Mesendoderm (in vitro differentiated cells): ENCODE results near the gene PET100.

Source experiments
- DNase-seq: peaks from one replicate; pipeline ENCODE4 v3.0.0; 2013
- H2AK5ac ChIP-seq: 2 replicates; pipeline ENCODE4 v1.6.1; 2013; ENCODE audit warnings: low read length, inconsistent platforms
- H2BK120ac ChIP-seq: 2 replicates; pipeline ENCODE4 v1.6.1; 2013; ENCODE audit warnings: low read depth, mild to moderate bottlenecking, low read length, moderate library complexity, mixed read lengths
- H2BK15ac ChIP-seq: replicated peaks from 2 replicates; pipeline ENCODE4 v1.6.1; 2013; ENCODE audit warnings: low read depth, mild to moderate bottlenecking, moderate library complexity
- H2BK5ac ChIP-seq: 2 replicates; pipeline ENCODE4 v1.6.1; 2013; ENCODE audit warnings: low read length, inconsistent platforms
- H3K18ac ChIP-seq: 2 replicates; pipeline ENCODE4 v1.6.1; 2013; ENCODE audit warnings: mild to moderate bottlenecking, low read length, mixed read lengths
- H3K23ac ChIP-seq: one replicate; pipeline ENCODE4 v1.6.1; 2013; ENCODE audit warnings: low read length
- H3K27ac ChIP-seq: 2 replicates; pipeline ENCODE4 v1.5.1; 2013; ENCODE audit warnings: low read depth, mild to moderate bottlenecking, inconsistent platforms, low read length, moderate library complexity
- H3K27me3 ChIP-seq: 2 replicates; pipeline ENCODE4 v1.6.1; 2013; ENCODE audit warnings: low read length, control low read depth, mild to moderate bottlenecking, inconsistent platforms; ENCODE audit not compliant: insufficient read depth, poor library complexity
- H3K36me3 ChIP-seq: 2 replicates; pipeline ENCODE4 v1.6.1; 2013; ENCODE audit warnings: low read length, inconsistent platforms; ENCODE audit not compliant: control insufficient read depth, insufficient read depth
- H3K4ac ChIP-seq: one replicate; pipeline ENCODE4 v1.6.1; 2013; ENCODE audit warnings: low read depth, mild to moderate bottlenecking, low read length, moderate library complexity
- H3K4me1 ChIP-seq: 2 replicates; pipeline ENCODE4 v1.6.1; 2013; ENCODE audit warnings: low read depth, low read length, inconsistent platforms; ENCODE audit not compliant: control insufficient read depth
- H3K4me2 ChIP-seq: 2 replicates; pipeline ENCODE4 v1.6.1; 2013; ENCODE audit warnings: low read length
- H3K4me3 ChIP-seq: 2 replicates; pipeline ENCODE4 v1.5.1; 2013; ENCODE audit warnings: mild to moderate bottlenecking, low read length
- H3K56ac ChIP-seq: one replicate; pipeline ENCODE4 v1.6.1; 2013; ENCODE audit warnings: low read length
- H3K79me1 ChIP-seq: 2 replicates; pipeline ENCODE4 v1.6.1; 2013; ENCODE audit warnings: low read length, inconsistent platforms
- H3K79me2 ChIP-seq: 2 replicates; pipeline ENCODE4 v1.6.1; 2013; ENCODE audit warnings: mild to moderate bottlenecking, low read length; ENCODE audit not compliant: control insufficient read depth, insufficient read depth
- H3K9ac ChIP-seq: 2 replicates; pipeline ENCODE4 v1.6.1; 2013; ENCODE audit warnings: low read length, inconsistent platforms
- H4K5ac ChIP-seq: one replicate; pipeline ENCODE4 v1.6.1; 2013; ENCODE audit warnings: low read length
- H4K8ac ChIP-seq: one replicate; pipeline ENCODE4 v1.6.1; 2013; ENCODE audit warnings: low read depth, mild to moderate bottlenecking, control low read depth, low read length, moderate library complexity
- WGBS: extraction: QIAGEN DNeasy Blood & Tissue Kit; methylation state at CpG from one replicate; pipeline ENCODE4 v1.1.7; 2013; ENCODE audit warnings: low lambda C conversion rate, missing lambda C conversion rate; ENCODE audit not compliant: insufficient coverage; ENCODE audit errors: extremely low coverage; 5-methylcytosine and 5-hydroxymethylcytosine counted together

The PET100 gene

DNA sequence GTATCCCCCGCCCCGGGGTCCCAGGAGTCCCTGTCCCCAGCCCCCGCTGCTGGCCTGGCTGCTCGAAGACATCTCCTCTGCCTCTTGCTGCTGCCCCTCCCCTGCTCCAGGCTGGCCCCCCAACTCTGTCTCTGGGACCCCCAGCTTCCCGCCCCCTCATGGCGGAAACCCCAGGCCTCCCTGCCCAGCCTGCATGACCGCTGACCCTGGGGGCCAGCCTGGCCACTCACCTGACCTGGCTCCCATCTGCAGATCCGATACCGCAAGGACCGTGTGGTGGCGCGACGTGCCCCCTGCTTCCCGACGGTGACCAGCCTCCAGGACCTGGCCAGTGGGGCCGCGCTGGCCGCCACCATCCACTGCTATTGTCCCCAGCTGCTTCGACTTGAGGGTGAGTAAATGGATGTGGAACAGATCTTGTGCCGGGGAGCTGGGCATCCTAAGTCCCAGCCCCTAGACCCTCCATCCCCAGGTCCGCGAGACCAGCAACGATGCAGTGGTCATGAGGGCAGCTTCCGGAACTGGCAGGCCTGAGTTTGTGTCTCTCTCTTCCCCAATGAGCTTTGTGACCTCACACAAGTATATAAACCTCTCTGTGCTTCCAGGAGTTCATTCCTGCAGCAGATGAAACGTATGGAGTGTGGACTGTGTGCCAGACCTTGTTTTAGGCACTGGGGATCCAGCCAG is 21.6 kb upstream of the PET100 start:
- Histone ChIP-seq H3K56ac (no peak overlapping the region), H3K27ac (no peak overlapping the region), H3K36me3 (no peaks in the 10 kb centered on the region), H4K5ac (no peak overlapping the region), H3K27me3 (no peaks in the 10 kb centered on the region), H3K79me1 (peaks cover 2% of the 10 kb centered on the region), H3K23ac (no peak overlapping the region), H2BK5ac (no peak overlapping the region), H4K8ac (no peak overlapping the region), H3K4me1 (no peaks in the 10 kb centered on the region), H3K4ac (no peak overlapping the region), H3K4me2 (no peak overlapping the region), H2AK5ac (no peak overlapping the region), H3K18ac (no peak overlapping the region), H3K4me3 (no peak overlapping the region), H3K79me2 (no peaks in the 10 kb centered on the region), H3K9ac (no peak overlapping the region), H2BK15ac (no peak overlapping the region), H2BK120ac (no peak overlapping the region)
- WGBS, result no CpG with 5 or more reads among the region's 25 CpGs
- no peak for DNase-seq

DNA sequence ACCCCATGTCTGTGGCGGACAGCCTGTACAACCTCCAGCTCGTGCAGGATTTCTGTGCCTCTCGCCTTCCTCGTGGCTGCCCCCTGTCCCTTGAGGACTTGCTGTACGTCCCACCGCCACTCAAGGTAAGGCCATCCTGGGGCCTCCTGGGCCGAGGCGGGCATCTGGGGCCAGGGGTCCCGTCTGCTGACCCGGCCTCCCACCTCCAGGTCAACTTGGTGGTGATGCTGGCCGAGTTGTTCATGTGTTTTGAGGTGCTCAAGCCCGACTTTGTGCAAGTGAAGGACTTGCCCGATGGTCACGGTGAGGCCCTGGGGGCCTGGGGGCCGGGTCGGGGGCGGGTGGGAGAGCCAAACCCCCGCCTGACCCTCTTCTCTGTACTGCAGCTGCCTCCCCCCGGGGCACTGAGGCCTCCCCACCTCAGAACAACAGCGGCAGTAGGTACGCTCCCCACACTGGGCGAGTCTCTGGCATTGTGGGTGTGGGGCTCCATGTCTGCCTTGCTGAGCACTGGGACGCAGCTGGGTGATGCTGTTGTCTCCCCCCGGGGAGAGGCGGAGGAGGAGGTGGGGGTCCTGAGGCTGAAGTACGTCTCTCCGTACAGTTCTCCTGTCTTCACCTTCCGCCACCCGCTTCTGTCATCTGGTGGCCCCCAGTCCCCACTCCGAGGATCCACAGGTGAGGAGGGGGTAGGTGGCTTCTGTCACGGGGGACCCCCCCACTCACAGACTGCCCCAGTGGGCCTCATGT is 18.9 kb upstream of the PET100 start:
- no peak overlapping the region for H3K23ac ChIP-seq
- no peak overlapping the region for H3K18ac ChIP-seq
- DNase-seq, result no peak
- H3K9ac ChIP-seq, result no peak overlapping the region
- no peaks in the 10 kb centered on the region for H3K79me2 ChIP-seq
- no peaks in the 10 kb centered on the region for H3K27me3 ChIP-seq
- no peak overlapping the region for H3K27ac ChIP-seq
- no peak overlapping the region for H3K4me2 ChIP-seq
- H3K4me1 ChIP-seq, result no peaks in the 10 kb centered on the region
- H2BK120ac ChIP-seq, result no peak overlapping the region
- no peak overlapping the region for H2BK5ac ChIP-seq
- peaks cover under 1% of the 10 kb centered on the region for H3K79me1 ChIP-seq
- no peak overlapping the region for H3K56ac ChIP-seq
- no peak overlapping the region for H3K4me3 ChIP-seq
- no peak overlapping the region for H3K4ac ChIP-seq
- H4K5ac ChIP-seq, result no peak overlapping the region
- no peak overlapping the region for H4K8ac ChIP-seq
- H3K36me3 ChIP-seq, result no peaks in the 10 kb centered on the region
- WGBS, result no CpG with 5 or more reads among the region's 31 CpGs
- no peak overlapping the region for H2BK15ac ChIP-seq
- no peak overlapping the region for H2AK5ac ChIP-seq

GRCh38 chr19:7611541-7612279 is 17.9 kb upstream of the PET100 start:
- Histone ChIP-seq H2BK15ac (no peak overlapping the region), H2BK5ac (no peak overlapping the region), H3K23ac (no peak overlapping the region), H4K8ac (no peak overlapping the region), H3K9ac (no peak overlapping the region), H3K4me1 (no peaks in the 10 kb centered on the region), H2BK120ac (no peak overlapping the region), H3K27ac (no peak overlapping the region), H4K5ac (no peak overlapping the region), H3K18ac (no peak overlapping the region), H3K79me2 (no peaks in the 10 kb centered on the region), H3K4me2 (no peak overlapping the region), H3K79me1 (no peaks in the 10 kb centered on the region), H3K56ac (no peak overlapping the region), H3K4ac (no peak overlapping the region), H2AK5ac (no peak overlapping the region), H3K36me3 (no peaks in the 10 kb centered on the region), H3K4me3 (no peak overlapping the region), H3K27me3 (no peaks in the 10 kb centered on the region)
- no CpG with 5 or more reads among the region's 41 CpGs for WGBS
- no peak for DNase-seq

DNA sequence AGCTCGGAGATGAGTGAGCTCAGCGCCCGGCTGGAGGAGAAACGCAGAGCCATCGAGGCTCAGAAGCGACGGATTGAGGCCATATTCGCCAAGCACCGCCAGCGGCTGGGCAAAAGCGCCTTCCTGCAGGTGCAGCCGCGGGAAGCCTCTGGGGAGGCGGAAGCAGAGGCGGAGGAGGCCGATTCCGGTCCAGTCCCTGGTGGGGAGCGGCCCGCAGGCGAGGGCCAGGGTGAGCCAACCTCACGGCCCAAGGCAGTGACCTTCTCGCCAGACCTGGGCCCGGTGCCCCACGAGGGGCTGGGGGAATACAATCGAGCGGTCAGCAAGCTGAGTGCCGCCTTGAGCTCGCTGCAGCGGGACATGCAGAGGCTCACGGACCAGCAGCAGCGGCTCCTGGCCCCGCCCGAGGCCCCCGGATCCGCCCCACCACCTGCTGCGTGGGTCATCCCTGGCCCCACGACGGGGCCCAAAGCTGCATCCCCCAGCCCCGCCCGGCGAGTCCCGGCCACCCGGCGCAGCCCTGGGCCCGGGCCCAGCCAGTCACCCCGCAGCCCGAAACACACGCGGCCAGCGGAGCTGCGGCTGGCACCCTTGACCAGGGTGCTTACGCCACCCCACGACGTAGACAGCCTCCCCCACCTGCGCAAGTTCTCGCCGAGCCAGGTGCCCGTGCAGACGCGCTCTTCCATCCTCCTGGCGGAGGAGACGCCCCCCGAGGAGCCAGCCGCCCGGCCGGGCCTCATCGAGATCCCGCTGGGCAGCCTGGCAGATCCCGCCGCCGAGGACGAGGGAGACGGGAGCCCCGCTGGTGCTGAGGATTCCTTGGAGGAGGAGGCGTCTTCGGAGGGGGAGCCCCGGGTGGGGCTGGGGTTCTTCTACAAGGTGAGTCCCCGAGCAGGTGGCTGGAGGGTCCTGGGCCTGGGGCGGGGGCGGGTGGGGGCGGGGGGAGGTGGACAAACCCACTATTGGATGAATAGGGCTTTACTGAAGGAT is 17.0 kb upstream of the PET100 start:
- H3K4me3 ChIP-seq, result no peak overlapping the region
- DNase-seq, result no peak
- H2AK5ac ChIP-seq, result no peak overlapping the region
- H3K36me3 ChIP-seq, result no peaks in the 10 kb centered on the region
- no peak overlapping the region for H3K27ac ChIP-seq
- WGBS, result no CpG with 5 or more reads among the region's 81 CpGs
- no peak overlapping the region for H3K9ac ChIP-seq
- no peaks in the 10 kb centered on the region for H3K79me2 ChIP-seq
- no peak overlapping the region for H4K8ac ChIP-seq
- H3K4me1 ChIP-seq, result no peaks in the 10 kb centered on the region
- H3K23ac ChIP-seq, result no peak overlapping the region
- no peak overlapping the region for H2BK15ac ChIP-seq
- H3K56ac ChIP-seq, result no peak overlapping the region
- H2BK5ac ChIP-seq, result no peak overlapping the region
- H3K18ac ChIP-seq, result no peak overlapping the region
- H4K5ac ChIP-seq, result no peak overlapping the region
- H3K4ac ChIP-seq, result no peak overlapping the region
- H2BK120ac ChIP-seq, result no peak overlapping the region
- H3K27me3 ChIP-seq, result no peaks in the 10 kb centered on the region
- no peak overlapping the region for H3K4me2 ChIP-seq
- no peaks in the 10 kb centered on the region for H3K79me1 ChIP-seq

DNA sequence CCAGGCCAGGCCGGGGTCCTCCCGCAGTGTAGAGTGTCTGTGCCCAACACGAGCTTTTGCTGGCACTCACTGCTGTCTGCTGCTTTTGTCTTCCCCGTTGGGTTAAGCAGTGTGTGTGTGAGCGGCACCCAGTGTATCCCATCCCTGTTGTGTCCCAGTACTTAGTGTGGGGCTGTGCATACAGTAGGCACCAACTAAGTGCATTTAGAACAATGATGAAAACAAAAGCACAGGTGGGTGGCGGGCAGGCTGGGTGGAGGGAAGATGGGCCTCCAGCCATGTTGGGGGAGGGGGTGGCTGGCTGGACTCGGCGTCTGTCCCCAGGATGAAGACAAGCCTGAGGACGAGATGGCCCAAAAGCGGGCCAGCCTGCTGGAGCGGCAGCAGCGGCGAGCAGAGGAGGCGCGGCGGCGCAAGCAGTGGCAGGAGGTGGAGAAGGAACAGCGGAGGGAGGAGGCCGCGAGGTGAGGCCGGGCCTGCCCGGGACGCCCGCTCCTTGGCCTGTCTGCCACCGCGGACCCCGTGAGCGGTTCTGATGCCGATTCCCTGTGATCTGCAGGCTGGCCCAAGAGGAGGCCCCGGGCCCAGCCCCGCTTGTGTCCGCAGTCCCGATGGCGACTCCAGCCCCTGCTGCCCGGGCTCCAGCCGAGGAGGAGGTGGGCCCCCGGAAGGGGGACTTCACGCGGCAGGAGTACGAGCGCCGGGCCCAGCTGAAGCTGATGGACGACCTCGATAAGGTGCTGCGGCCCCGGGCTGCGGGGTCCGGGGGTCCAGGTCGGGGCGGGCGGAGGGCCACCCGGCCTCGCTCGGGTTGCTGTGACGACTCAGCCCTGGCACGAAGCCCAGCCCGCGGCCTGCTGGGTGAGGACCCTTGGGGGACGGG is 14.5 kb upstream of the PET100 start:
- Histone ChIP-seq H3K56ac (no peak overlapping the region), H3K27me3 (no peaks in the 10 kb centered on the region), H3K23ac (no peak overlapping the region), H2AK5ac (no peak overlapping the region), H2BK15ac (no peak overlapping the region), H3K18ac (no peak overlapping the region), H3K4me1 (no peaks in the 10 kb centered on the region), H4K5ac (no peak overlapping the region), H2BK120ac (no peak overlapping the region), H3K4me3 (no peak overlapping the region), H3K27ac (no peak overlapping the region), H3K79me1 (no peaks in the 10 kb centered on the region), H3K9ac (no peak overlapping the region), H3K4me2 (no peak overlapping the region), H3K79me2 (no peaks in the 10 kb centered on the region), H3K4ac (no peak overlapping the region), H4K8ac (no peak overlapping the region), H3K36me3 (peaks cover 2% of the 10 kb centered on the region), H2BK5ac (no peak overlapping the region)
- WGBS, result no CpG with 5 or more reads among the region's 59 CpGs
- DNase-seq, result no peak
